Measurements from ENCODE around the gene DEF6. TPM values are rescaled to one million over a fixed set of nuclear protein-coding genes. Genes with fewer than 3 reads are reported as not detected.

Gene DEF6
- total and polyA plus RNA-seq, 8 donors = 6.4 to 21.9 (median 8.5) TPM

- ATAC-seq (no peak), DNase-seq (no peak)
- TF ChIP-seq, protein P1, sequence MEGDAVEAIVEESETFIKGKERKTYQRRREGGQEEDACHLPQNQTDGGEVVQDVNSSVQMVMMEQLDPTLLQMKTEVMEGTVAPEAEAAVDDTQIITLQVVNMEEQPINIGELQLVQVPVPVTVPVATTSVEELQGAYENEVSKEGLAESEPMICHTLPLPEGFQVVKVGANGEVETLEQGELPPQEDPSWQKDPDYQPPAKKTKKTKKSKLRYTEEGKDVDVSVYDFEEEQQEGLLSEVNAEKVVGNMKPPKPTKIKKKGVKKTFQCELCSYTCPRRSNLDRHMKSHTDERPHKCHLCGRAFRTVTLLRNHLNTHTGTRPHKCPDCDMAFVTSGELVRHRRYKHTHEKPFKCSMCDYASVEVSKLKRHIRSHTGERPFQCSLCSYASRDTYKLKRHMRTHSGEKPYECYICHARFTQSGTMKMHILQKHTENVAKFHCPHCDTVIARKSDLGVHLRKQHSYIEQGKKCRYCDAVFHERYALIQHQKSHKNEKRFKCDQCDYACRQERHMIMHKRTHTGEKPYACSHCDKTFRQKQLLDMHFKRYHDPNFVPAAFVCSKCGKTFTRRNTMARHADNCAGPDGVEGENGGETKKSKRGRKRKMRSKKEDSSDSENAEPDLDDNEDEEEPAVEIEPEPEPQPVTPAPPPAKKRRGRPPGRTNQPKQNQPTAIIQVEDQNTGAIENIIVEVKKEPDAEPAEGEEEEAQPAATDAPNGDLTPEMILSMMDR (IDR thresholded peaks at IDR 0.05) = no peak
- intact Hi-C loops (cut with DNase I) = no loop called here
- no peaks in the 10 kb centered on the region for H3K27me3 ChIP-seq
- no peak overlapping the region for H3K27ac ChIP-seq
- peaks cover 0 to 12% of the 10 kb centered on the region in 2 donors for H3K4me1 ChIP-seq
- no peaks in the 10 kb centered on the region for H3K9me3 ChIP-seq
- no peak overlapping the region for H3K4me3 ChIP-seq
- no peaks in the 10 kb centered on the region for H3K36me3 ChIP-seq
Measured at GRCh38 chr6:35253249-35253648, 44.4 kb upstream of the DEF6 start.

- no peaks in the 10 kb centered on the region for H3K36me3 ChIP-seq
- no peak for ATAC-seq
- TF ChIP-seq, protein P1 (IDR thresholded peaks at IDR 0.05) = no peak
- H3K4me3 ChIP-seq = peak overlapping the region; percentile 88 to 90
- peaks cover 6 to 43% of the 10 kb centered on the region in 2 donors for H3K4me1 ChIP-seq
- no peaks in the 10 kb centered on the region for H3K9me3 ChIP-seq
- intact Hi-C loops (cut with DNase I) = no loop called here
- DNase-seq = no peak
- H3K27me3 ChIP-seq = no peaks in the 10 kb centered on the region
- peak overlapping the region; percentile 96 to 98 for H3K27ac ChIP-seq
Measured at GRCh38 chr6:35258336-35258735, 39.3 kb upstream of the DEF6 start.

GRCh38 chr6:35258858-35259193, 38.8 kb upstream of the DEF6 start:
- Histone ChIP-seq H3K9me3 (no peaks in the 10 kb centered on the region), H3K27ac (peak overlapping the region; percentile 96 to 98), H3K27me3 (no peaks in the 10 kb centered on the region), H3K4me3 (peak overlapping the region; percentile 88 to 90), H3K36me3 (no peaks in the 10 kb centered on the region), H3K4me1 (peaks cover 6 to 48% of the 10 kb centered on the region in 2 donors)
- DNase-seq = peak in 2 of 4 donors; percentile 44 to 59
- intact Hi-C loops (cut with DNase I) = no loop called here
- TF ChIP-seq, protein P1 (IDR thresholded peaks at IDR 0.05) = no peak
- ATAC-seq = peak; percentile 11

DNA sequence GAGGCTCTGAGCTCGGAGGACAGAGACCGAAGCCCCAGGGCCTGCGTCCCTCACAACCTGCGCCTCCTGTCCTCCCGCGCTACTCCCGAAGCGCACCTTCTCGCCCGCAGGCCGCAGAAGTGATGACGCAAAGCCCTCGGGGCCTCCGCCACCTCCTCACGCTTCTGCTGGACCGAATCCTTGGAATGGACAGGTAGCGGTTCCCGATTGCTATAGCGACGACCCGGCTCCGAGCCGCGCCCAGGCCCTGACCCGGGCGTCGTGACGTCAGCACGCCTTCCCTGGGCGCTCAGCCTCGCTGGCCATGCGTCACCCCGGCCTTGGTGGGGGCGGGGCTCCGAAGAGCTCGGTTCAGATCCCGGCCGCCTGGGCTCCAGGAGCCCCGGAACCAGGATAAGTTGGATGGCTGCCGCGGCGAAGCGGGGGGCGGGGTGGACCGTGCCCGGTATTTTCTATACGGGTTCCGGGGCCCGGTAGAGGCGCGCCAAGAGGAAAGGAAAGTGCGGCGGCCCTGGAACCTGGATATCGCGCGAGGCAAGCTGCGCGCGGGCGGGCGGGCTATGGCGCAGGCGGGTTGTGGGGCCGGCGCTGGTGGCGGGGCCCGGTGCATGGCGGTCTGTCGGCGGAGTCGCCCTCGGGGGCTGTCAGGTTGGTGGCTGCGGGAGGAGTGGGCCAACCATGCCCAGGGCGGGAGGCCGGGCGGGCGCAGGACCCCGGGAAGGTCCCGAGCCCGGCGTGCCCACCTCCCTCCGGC, 38.2 kb upstream of the DEF6 start, which contains the start of gene ZNF76:
Gene ZNF76, plus strand, starts transcription at position 542 of the 754 bp plus-strand sequence. CDS start 21,417 bp downstream, outside the sequence.
- Histone ChIP-seq H3K4me1 (peaks cover 6 to 50% of the 10 kb centered on the region in 2 donors), H3K36me3 (no peaks in the 10 kb centered on the region), H3K27me3 (no peaks in the 10 kb centered on the region), H3K9me3 (no peaks in the 10 kb centered on the region), H3K27ac (peak within 1 kb of the TSS; percentile 96 to 98), H3K4me3 (peak within 1 kb of the TSS; percentile 88 to 90)
- TF ChIP-seq, protein P1 (IDR thresholded peaks at IDR 0.05) = no peak
- ATAC-seq (peak; percentile 92), DNase-seq (peak; percentile 97 to 99 (median 98))
- intact Hi-C loops (cut with DNase I) = no loop called here

DNA sequence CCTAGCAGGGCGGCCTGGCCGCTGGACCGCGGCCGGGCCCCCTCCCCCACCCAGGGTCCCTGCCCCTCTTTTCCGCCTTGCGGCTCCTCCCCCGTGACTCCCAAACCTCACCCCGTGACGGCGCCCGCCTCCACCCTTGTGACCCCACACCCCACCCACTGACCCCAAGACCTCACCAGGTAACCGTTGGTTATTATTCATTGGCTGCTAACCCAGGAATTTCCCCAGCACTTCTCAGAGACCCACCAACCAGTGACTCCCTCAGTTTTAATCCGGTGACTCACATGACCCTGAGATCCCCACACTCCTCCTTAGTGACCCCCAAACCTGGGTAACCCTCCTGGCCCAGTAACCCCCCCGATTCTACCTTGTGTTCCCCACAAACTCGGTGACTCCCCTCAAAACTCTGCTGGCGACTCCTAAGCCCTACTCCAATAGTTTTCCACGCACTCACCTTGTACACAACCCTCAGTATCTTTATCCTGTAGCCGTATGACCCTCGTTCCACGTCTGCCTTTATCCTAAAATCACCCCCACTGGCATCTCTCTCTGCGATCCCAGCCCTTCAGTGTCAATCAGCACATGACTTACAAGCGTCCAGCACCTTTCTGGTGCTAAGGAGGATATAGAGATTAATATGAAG, 37.5 kb upstream of the DEF6 start:
- Histone ChIP-seq H3K27me3 (no peaks in the 10 kb centered on the region), H3K4me1 (peaks cover 6 to 50% of the 10 kb centered on the region in 2 donors), H3K9me3 (no peaks in the 10 kb centered on the region), H3K27ac (peak overlapping the region; percentile 96 to 98), H3K4me3 (peak overlapping the region; percentile 88 to 90), H3K36me3 (no peaks in the 10 kb centered on the region)
- intact Hi-C loops (cut with DNase I) = no loop called here
- peak; percentile 64 for ATAC-seq
- DNase-seq = peak; percentile 63 to 91 (median 78)
- TF ChIP-seq, protein P1 (IDR thresholded peaks at IDR 0.05) = no peak

Measured in left lung (tissue), 10 donors.